Measurements from ENCODE around the gene WDR89.

WDR89 gene

GRCh38 chr14:63654936-63655335 lies 13.3 kb upstream of the WDR89 start:
- ChIA-PET CTCF (interaction anchor here (1.3 to 2.1 kb wide), 3 partner anchors 11 to 824 kb away, joined by 4 to 6 read pairs (median 5); no protein-coding TSS in a partner anchor), POLR2A (interaction anchor here (1.4 kb wide), 1 partner anchor 13 kb away, joined by 9 read pairs; the partner anchor contains the start of gene WDR89)
- TF ChIP-seq CTCF (IDR thresholded peaks at IDR 0.05; ENCODE audit: insufficient read depth, low read length, missing control alignments): no peak
- DNase-seq (ENCODE audit: low read depth, low spot score): no peak
- no peak overlapping the region for H3K4me3 ChIP-seq (ENCODE audit: low read depth, low read length)

GRCh38 chr14:63654346-63654745 lies 12.7 kb upstream of the WDR89 start:
- POLR2A ChIA-PET: interaction anchor here (1.4 kb wide), 1 partner anchor 12 kb away, joined by 9 read pairs; the partner anchor contains the start of gene WDR89
- no peak overlapping the region for H3K4me3 ChIP-seq (ENCODE audit: low read depth, low read length)
- CTCF ChIA-PET: interaction anchor here (1.3 to 2.1 kb wide), 3 partner anchors 10 to 824 kb away, joined by 4 to 6 read pairs (median 5); no protein-coding TSS in a partner anchor
- TF ChIP-seq CTCF (IDR thresholded peaks at IDR 0.05; ENCODE audit: insufficient read depth, low read length, missing control alignments): no peak
- peak; percentile 77 for DNase-seq (ENCODE audit: low read depth, low spot score)

GRCh38 chr14:63652406-63652805 lies 10.7 kb upstream of the WDR89 start:
- H3K4me3 ChIP-seq (ENCODE audit: low read depth, low read length): no peak overlapping the region
- CTCF ChIA-PET: interaction anchor here (1.6 kb wide), 1 partner anchor 10 kb away, joined by 6 read pairs; the partner anchor contains the start of gene WDR89
- POLR2A ChIA-PET: no interaction called here
- DNase-seq (ENCODE audit: low read depth, low spot score): no peak
- TF ChIP-seq CTCF (IDR thresholded peaks at IDR 0.05; ENCODE audit: insufficient read depth, low read length, missing control alignments): no peak

- CTCF ChIA-PET: interaction anchor here (1.9 kb wide), 1 partner anchor 9 kb away, joined by 12 read pairs; the partner anchor contains the start of gene WDR89
- POLR2A ChIA-PET: no interaction called here
- no peak for DNase-seq (ENCODE audit: low read depth, low spot score)
- no peak for TF ChIP-seq CTCF (IDR thresholded peaks at IDR 0.05; ENCODE audit: insufficient read depth, low read length, missing control alignments)
- H3K4me3 ChIP-seq (ENCODE audit: low read depth, low read length): no peak overlapping the region
Measured at GRCh38 chr14:63650256-63650952, 8.7 kb upstream of the WDR89 start.

- no peak for TF ChIP-seq CTCF (IDR thresholded peaks at IDR 0.05; ENCODE audit: insufficient read depth, low read length, missing control alignments)
- ChIA-PET POLR2A (no interaction called here), CTCF (interaction anchor here (1.2 to 1.3 kb wide), 2 partner anchors 123 to 259 kb away, joined by 5 to 6 read pairs; no protein-coding TSS in a partner anchor)
- DNase-seq (ENCODE audit: low read depth, low spot score): no peak
- H3K4me3 ChIP-seq (ENCODE audit: low read depth, low read length): no peak overlapping the region
Measured at GRCh38 chr14:63647696-63648410, 6.2 kb upstream of the WDR89 start.

GRCh38 chr14:63644741-63645140 lies 3.1 kb upstream of the WDR89 start:
- no peak for DNase-seq (ENCODE audit: low read depth, low spot score)
- ChIA-PET POLR2A (no interaction called here), CTCF (interaction anchor here (1.1 to 1.9 kb wide), 3 partner anchors 10 to 125 kb away, joined by 3 to 5 read pairs (median 5); no protein-coding TSS in a partner anchor)
- TF ChIP-seq CTCF (IDR thresholded peaks at IDR 0.05; ENCODE audit: insufficient read depth, low read length, missing control alignments): no peak
- no peak overlapping the region for H3K4me3 ChIP-seq (ENCODE audit: low read depth, low read length)

Data from AG04449 (cell line).